ENCODE data around the gene TNNT3. TPM values are rescaled to one million over a fixed set of nuclear protein-coding genes. Genes with fewer than 3 reads are reported as not detected.

Gene TNNT3
- total RNA-seq, 2 donors from 2014 or later = 0.72 TPM; not detected in 1

DNA sequence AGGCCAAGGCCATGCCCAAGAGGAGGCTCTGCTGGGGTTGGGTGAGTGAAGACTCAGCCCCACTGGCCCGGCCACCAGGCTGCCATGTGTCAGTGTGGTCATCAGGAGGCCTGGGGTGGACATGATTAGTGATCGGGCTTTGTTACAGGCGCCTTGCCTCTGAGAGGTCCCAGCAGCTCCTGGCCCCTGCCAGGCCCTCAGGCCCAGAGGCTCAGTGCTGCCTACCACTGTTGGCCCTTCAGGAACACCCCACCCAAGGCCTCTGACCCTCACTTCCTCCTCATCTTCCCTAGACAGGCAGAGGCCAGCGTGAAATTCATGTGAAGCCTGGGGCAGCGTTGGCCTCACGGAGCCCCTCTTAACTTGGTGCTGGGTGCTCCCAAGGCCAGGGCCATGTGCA, 29.8 kb downstream of the TNNT3 start:
- no peak overlapping the region for H3K9ac ChIP-seq (ENCODE audit: low read depth in 2 of 2, low read length in 2 of 2)
- H3K27me3 ChIP-seq = no peaks in the 10 kb centered on the region
- H3K4me1 ChIP-seq = no peaks in the 10 kb centered on the region
- H3K4me3 ChIP-seq = no peak overlapping the region
- DNase-seq = no peak
- intact Hi-C loops (cut with DNase I) = no loop called here
- no peak overlapping the region for H3K27ac ChIP-seq
- H3K36me3 ChIP-seq = no peaks in the 10 kb centered on the region
- TF ChIP-seq, protein P1, sequence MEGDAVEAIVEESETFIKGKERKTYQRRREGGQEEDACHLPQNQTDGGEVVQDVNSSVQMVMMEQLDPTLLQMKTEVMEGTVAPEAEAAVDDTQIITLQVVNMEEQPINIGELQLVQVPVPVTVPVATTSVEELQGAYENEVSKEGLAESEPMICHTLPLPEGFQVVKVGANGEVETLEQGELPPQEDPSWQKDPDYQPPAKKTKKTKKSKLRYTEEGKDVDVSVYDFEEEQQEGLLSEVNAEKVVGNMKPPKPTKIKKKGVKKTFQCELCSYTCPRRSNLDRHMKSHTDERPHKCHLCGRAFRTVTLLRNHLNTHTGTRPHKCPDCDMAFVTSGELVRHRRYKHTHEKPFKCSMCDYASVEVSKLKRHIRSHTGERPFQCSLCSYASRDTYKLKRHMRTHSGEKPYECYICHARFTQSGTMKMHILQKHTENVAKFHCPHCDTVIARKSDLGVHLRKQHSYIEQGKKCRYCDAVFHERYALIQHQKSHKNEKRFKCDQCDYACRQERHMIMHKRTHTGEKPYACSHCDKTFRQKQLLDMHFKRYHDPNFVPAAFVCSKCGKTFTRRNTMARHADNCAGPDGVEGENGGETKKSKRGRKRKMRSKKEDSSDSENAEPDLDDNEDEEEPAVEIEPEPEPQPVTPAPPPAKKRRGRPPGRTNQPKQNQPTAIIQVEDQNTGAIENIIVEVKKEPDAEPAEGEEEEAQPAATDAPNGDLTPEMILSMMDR (IDR thresholded peaks at IDR 0.05) = no peak
- H3K9me3 ChIP-seq = no peaks in the 10 kb centered on the region

DNA sequence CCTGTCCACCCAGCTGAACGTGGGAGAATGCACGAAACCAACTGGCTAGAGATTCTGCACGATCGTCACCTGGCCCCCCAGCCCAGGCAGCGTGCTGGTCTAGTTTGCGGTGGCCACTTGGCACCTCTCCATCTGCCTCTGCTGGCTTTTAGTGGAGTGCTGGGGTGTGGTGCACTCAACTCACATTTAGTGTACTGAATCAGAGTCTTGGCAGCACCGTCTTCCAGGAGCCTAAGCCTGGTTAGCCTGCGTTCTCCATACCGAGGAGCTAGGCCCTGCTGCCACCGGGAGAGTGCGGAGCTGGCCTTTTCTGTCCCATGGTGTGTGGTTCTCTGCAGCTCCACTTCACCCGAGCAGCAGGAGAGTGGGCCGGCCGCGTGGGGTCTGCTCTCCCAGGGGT, 30.4 kb downstream of the TNNT3 start:
- Histone ChIP-seq H3K4me3 (no peak overlapping the region), H3K9me3 (no peaks in the 10 kb centered on the region), H3K27me3 (no peaks in the 10 kb centered on the region), H3K4me1 (no peaks in the 10 kb centered on the region), H3K36me3 (no peaks in the 10 kb centered on the region), H3K9ac (ENCODE audit: low read depth in 2 of 2, low read length in 2 of 2) (no peak overlapping the region), H3K27ac (no peak overlapping the region)
- intact Hi-C loops (cut with DNase I) = no loop called here
- no peak for DNase-seq
- TF ChIP-seq, protein P1 (IDR thresholded peaks at IDR 0.05) = no peak

DNA sequence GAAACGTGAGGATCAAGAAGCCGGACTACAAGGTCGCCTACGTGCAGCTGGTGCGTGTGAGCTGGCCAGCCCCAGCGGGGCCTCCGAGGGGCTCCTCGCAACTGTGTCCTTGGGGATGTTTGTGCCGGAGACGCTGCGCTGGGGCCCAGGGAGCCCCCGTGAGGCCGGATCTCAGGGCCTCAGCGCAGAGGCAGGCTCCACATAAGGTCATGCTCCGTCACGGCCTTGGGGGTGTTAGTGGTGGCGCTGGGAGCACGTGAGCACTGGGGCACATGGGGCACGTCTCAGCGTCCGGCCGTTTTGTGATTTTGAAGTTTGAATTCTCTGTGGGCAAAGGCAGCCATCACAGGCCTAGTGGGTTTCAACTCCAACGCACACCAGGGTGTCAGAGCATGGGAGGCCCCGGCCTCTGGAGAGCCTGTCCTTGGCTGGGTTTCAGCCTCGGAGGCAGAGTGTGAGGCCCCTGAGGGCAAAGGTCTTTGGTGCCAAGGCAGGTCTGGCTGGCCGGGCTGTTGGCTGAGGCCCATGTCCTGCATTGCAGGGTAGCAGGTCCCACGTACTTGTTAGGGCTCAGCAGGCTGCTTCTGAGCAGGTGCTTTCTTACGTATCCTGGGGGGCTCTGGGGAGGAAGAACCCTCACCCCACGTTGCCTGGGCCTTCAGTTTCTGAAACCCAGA, 33.4 kb downstream of the TNNT3 start:
- H3K9ac ChIP-seq (ENCODE audit: low read depth in 2 of 2, low read length in 2 of 2) = no peak overlapping the region
- H3K27me3 ChIP-seq = no peaks in the 10 kb centered on the region
- no peaks in the 10 kb centered on the region for H3K36me3 ChIP-seq
- DNase-seq = no peak
- H3K4me1 ChIP-seq = no peaks in the 10 kb centered on the region
- H3K4me3 ChIP-seq = no peak overlapping the region
- intact Hi-C loops (cut with DNase I) = no loop called here
- no peaks in the 10 kb centered on the region for H3K9me3 ChIP-seq
- TF ChIP-seq, protein P1 (IDR thresholded peaks at IDR 0.05) = no peak
- no peak overlapping the region for H3K27ac ChIP-seq

DNA sequence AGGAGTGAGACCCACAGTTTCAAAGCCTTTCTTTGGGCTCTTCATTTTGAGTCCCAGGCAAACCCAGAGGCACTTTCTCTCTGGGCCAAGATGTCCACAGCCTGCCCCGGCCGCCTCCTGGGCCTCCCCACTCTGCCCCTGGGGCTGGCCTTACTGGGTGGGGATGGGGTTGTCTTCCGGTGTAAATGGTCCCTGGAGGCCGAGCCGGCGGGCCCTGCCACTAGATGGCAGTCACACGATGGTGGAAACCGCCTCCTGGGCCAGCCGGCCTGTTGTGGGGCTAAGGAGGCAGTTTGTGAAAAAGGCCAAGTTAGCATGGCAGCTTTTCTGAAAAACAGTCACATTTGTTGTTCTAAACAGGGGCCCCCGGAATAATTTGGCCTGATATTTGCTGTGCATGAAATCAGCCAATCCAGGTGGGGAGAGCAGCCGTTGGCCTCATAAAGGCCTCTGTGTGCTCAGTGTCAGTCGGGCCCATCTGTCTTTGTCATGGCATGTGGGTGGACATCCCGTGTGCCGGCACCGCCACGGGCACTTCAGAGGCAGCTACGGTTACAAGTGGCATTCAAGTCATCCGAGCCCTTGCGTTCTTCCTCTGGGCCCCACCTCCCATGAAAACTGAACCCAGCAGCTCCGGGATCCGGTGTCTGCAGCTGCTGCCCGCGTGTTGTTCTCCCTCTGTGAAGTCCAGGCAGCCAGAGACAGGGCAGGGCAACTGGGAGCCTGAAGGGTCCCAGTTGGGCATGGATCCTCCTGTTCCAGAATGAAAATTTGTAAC, 34.2 kb downstream of the TNNT3 start:
- Histone ChIP-seq H3K27me3 (no peaks in the 10 kb centered on the region), H3K27ac (no peak overlapping the region), H3K9ac (ENCODE audit: low read depth in 2 of 2, low read length in 2 of 2) (no peak overlapping the region), H3K4me1 (no peaks in the 10 kb centered on the region), H3K9me3 (no peaks in the 10 kb centered on the region), H3K36me3 (no peaks in the 10 kb centered on the region), H3K4me3 (no peak overlapping the region)
- intact Hi-C loops (cut with DNase I) = no loop called here
- TF ChIP-seq, protein P1 (IDR thresholded peaks at IDR 0.05) = no peak
- DNase-seq = no peak

DNA sequence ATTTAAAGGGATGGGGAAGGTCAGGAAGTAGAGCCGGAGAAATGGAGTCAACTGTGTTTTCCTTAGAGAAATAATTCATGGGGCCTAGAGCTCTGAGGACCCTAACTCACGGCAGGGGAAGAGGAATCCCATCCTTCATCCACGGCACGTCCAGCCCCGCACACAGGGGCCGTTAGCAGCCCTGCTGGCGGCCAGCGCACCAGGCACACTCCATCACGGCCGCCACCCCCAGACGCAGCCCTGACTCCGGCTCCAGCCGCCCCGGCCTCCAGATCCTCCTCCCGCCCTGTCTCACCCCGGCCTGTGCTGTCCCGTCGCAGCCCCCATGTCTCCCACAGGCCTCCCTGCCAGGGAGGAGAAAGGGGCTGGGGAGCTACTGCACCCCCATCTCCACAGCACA, 38.9 kb downstream of the TNNT3 start:
- intact Hi-C loops (cut with DNase I) = no loop called here
- Histone ChIP-seq H3K36me3 (no peaks in the 10 kb centered on the region), H3K9ac (ENCODE audit: low read depth in 2 of 2, low read length in 2 of 2) (no peak overlapping the region), H3K27ac (no peak overlapping the region), H3K4me1 (no peaks in the 10 kb centered on the region), H3K4me3 (no peak overlapping the region), H3K27me3 (no peaks in the 10 kb centered on the region), H3K9me3 (no peaks in the 10 kb centered on the region)
- DNase-seq = no peak
- TF ChIP-seq, protein P1 (IDR thresholded peaks at IDR 0.05) = no peak
